ENCODE measurements around the gene NOL9. TPM values are rescaled to one million over a fixed set of nuclear protein-coding genes. Genes with fewer than 3 reads are reported as not detected.

NOL9 gene
- total RNA-seq, 1 donor from 2014 or later, result 26.8 TPM

GRCh38 chr1:6511056-6511455, 43.3 kb downstream of the NOL9 start:
- H3K79me2 ChIP-seq (ENCODE audit: insufficient read depth, low read length), result no peaks in the 10 kb centered on the region
- no peak overlapping the region for H3K4me3 ChIP-seq (ENCODE audit: insufficient read depth, low read depth, low read length)
- H3K9me3 ChIP-seq (ENCODE audit: insufficient read depth, low read depth, low read length), result no peaks in the 10 kb centered on the region
- no peak overlapping the region for H3K4me2 ChIP-seq (ENCODE audit: low read length)
- no peak overlapping the region for H2AFZ ChIP-seq (ENCODE audit: low read depth, low read length)
- H3K27ac ChIP-seq (ENCODE audit: low read depth, low read length), result no peak overlapping the region
- no peak for TF ChIP-seq EZH2 (IDR thresholded peaks at IDR 0.05; ENCODE audit: insufficient read depth, low read length)
- no peak for TF ChIP-seq CTCF (IDR thresholded peaks at IDR 0.05; ENCODE audit: insufficient read depth, low read depth, low read length)
- FAIRE-seq (no peak), DNase-seq (ENCODE audit: low read depth) (no peak)
- no peaks in the 10 kb centered on the region for H3K36me3 ChIP-seq (ENCODE audit: insufficient read depth, low read length)
- no peaks in the 10 kb centered on the region for H4K20me1 ChIP-seq (ENCODE audit: insufficient read depth, low read length)
- H3K9ac ChIP-seq (ENCODE audit: low read length), result no peak overlapping the region
- no peaks in the 10 kb centered on the region for H3K27me3 ChIP-seq (ENCODE audit: insufficient read depth, low read length)
- H3K4me1 Mint-ChIP-seq (ENCODE audit: low read depth, unreplicated experiment), result peaks cover 3% of the 10 kb centered on the region
- no peaks in the 10 kb centered on the region for H3K9me3 Mint-ChIP-seq (ENCODE audit: unreplicated experiment)
- no peak overlapping the region for H3K4me3 Mint-ChIP-seq (ENCODE audit: unreplicated experiment)
- peaks cover 6% of the 10 kb centered on the region for H3K27me3 Mint-ChIP-seq (ENCODE audit: low read depth, unreplicated experiment)
- H3K4me1 ChIP-seq (ENCODE audit: insufficient read depth, low read length), result peaks cover 5% of the 10 kb centered on the region
- H3K36me3 Mint-ChIP-seq (ENCODE audit: low read depth, unreplicated experiment), result no peaks in the 10 kb centered on the region
- no peak overlapping the region for H3K27ac Mint-ChIP-seq (ENCODE audit: unreplicated experiment)

- H3K27me3 Mint-ChIP-seq (ENCODE audit: low read depth, unreplicated experiment), result peaks cover 6% of the 10 kb centered on the region
- Histone ChIP-seq H3K27me3 (ENCODE audit: insufficient read depth, low read length) (no peaks in the 10 kb centered on the region), H3K27ac (ENCODE audit: low read depth, low read length) (no peak overlapping the region), H3K36me3 (ENCODE audit: insufficient read depth, low read length) (no peaks in the 10 kb centered on the region), H2AFZ (ENCODE audit: low read depth, low read length) (no peak overlapping the region), H4K20me1 (ENCODE audit: insufficient read depth, low read length) (no peaks in the 10 kb centered on the region), H3K4me1 (ENCODE audit: insufficient read depth, low read length) (no peaks in the 10 kb centered on the region), H3K4me3 (ENCODE audit: insufficient read depth, low read depth, low read length) (no peak overlapping the region), H3K9me3 (ENCODE audit: insufficient read depth, low read depth, low read length) (no peaks in the 10 kb centered on the region), H3K9ac (ENCODE audit: low read length) (no peak overlapping the region), H3K79me2 (ENCODE audit: insufficient read depth, low read length) (no peaks in the 10 kb centered on the region), H3K4me2 (ENCODE audit: low read length) (no peak overlapping the region)
- no peak overlapping the region for H3K4me3 Mint-ChIP-seq (ENCODE audit: unreplicated experiment)
- no peaks in the 10 kb centered on the region for H3K9me3 Mint-ChIP-seq (ENCODE audit: unreplicated experiment)
- H3K4me1 Mint-ChIP-seq (ENCODE audit: low read depth, unreplicated experiment), result no peaks in the 10 kb centered on the region
- TF ChIP-seq CTCF (IDR thresholded peaks at IDR 0.05; ENCODE audit: insufficient read depth, low read depth, low read length), result no peak
- no peak for TF ChIP-seq EZH2 (IDR thresholded peaks at IDR 0.05; ENCODE audit: insufficient read depth, low read length)
- FAIRE-seq (no peak), DNase-seq (ENCODE audit: low read depth) (no peak)
- H3K36me3 Mint-ChIP-seq (ENCODE audit: low read depth, unreplicated experiment), result no peaks in the 10 kb centered on the region
- H3K27ac Mint-ChIP-seq (ENCODE audit: unreplicated experiment), result no peak overlapping the region
Observed at GRCh38 chr1:6510493-6510892, 43.8 kb downstream of the NOL9 start.

GRCh38 chr1:6509919-6510291, 44.4 kb downstream of the NOL9 start:
- Histone ChIP-seq H3K36me3 (ENCODE audit: insufficient read depth, low read length) (no peaks in the 10 kb centered on the region), H3K4me2 (ENCODE audit: low read length) (no peak overlapping the region), H3K27ac (ENCODE audit: low read depth, low read length) (no peak overlapping the region), H3K27me3 (ENCODE audit: insufficient read depth, low read length) (no peaks in the 10 kb centered on the region), H2AFZ (ENCODE audit: low read depth, low read length) (no peak overlapping the region), H3K79me2 (ENCODE audit: insufficient read depth, low read length) (no peaks in the 10 kb centered on the region), H3K4me1 (ENCODE audit: insufficient read depth, low read length) (no peaks in the 10 kb centered on the region), H3K9ac (ENCODE audit: low read length) (no peak overlapping the region), H4K20me1 (ENCODE audit: insufficient read depth, low read length) (no peaks in the 10 kb centered on the region), H3K9me3 (ENCODE audit: insufficient read depth, low read depth, low read length) (no peaks in the 10 kb centered on the region), H3K4me3 (ENCODE audit: insufficient read depth, low read depth, low read length) (no peak overlapping the region)
- H3K27me3 Mint-ChIP-seq (ENCODE audit: low read depth, unreplicated experiment), result peaks cover 11% of the 10 kb centered on the region
- no peaks in the 10 kb centered on the region for H3K4me1 Mint-ChIP-seq (ENCODE audit: low read depth, unreplicated experiment)
- H3K9me3 Mint-ChIP-seq (ENCODE audit: unreplicated experiment), result no peaks in the 10 kb centered on the region
- H3K27ac Mint-ChIP-seq (ENCODE audit: unreplicated experiment), result no peak overlapping the region
- no peak for FAIRE-seq
- no peaks in the 10 kb centered on the region for H3K36me3 Mint-ChIP-seq (ENCODE audit: low read depth, unreplicated experiment)
- no peak for DNase-seq (ENCODE audit: low read depth)
- H3K4me3 Mint-ChIP-seq (ENCODE audit: unreplicated experiment), result no peak overlapping the region
- TF ChIP-seq EZH2 (IDR thresholded peaks at IDR 0.05; ENCODE audit: insufficient read depth, low read length), result no peak
- no peak for TF ChIP-seq CTCF (IDR thresholded peaks at IDR 0.05; ENCODE audit: insufficient read depth, low read depth, low read length)

All from astrocyte (in vitro differentiated cells and primary cell).